Loucy (cell line): ENCODE data around the gene RAD9A.

Source experiments
- EZH2phosphoT487 ChIP-seq: fragments of 200-600 bp; IDR thresholded peaks from 2 replicates; pipeline ENCODE4 v1.6.1; 2018; ENCODE audit warnings: antibody characterized with exemption, mild to moderate bottlenecking, moderate library complexity, borderline replicate concordance
- TF ChIP-seq, protein P1 (sequence below): fragments of 200-600 bp; sonication (generic); conservative IDR thresholded peaks from 2 replicates; pipeline ENCODE4 v1.5.1; 2014; ENCODE audit warnings: mild to moderate bottlenecking, antibody characterized with exemption, low read length

DNA sequence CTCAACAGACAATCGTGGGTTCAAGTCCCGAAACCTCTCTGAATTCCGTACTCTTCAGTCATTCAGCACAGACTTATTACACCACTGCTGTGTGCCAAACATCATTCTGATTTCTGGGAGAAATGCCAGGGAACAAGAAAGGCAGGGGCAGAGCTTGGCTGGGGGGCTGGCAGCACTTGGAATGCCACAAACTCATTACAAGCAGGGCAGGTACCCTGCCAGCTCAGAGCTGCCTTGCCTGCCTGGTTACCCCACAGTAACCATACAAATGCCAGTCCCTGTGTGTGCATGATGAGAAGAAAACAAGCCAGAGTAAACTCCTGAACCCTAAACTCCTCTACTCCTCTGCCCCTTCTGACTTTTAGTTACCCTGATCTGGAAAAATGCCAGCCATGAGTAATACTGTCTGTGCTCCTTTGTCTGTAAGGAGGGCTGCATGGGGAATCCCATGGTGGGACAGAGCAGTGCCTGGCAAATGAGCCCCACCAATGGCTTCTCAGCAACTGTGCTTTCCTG lies 6.9 kb upstream of the RAD9A start:
- TF ChIP-seq, protein P1, sequence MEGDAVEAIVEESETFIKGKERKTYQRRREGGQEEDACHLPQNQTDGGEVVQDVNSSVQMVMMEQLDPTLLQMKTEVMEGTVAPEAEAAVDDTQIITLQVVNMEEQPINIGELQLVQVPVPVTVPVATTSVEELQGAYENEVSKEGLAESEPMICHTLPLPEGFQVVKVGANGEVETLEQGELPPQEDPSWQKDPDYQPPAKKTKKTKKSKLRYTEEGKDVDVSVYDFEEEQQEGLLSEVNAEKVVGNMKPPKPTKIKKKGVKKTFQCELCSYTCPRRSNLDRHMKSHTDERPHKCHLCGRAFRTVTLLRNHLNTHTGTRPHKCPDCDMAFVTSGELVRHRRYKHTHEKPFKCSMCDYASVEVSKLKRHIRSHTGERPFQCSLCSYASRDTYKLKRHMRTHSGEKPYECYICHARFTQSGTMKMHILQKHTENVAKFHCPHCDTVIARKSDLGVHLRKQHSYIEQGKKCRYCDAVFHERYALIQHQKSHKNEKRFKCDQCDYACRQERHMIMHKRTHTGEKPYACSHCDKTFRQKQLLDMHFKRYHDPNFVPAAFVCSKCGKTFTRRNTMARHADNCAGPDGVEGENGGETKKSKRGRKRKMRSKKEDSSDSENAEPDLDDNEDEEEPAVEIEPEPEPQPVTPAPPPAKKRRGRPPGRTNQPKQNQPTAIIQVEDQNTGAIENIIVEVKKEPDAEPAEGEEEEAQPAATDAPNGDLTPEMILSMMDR: no peak
- no peak for TF ChIP-seq EZH2phosphoT487
